B cell (primary cell): ENCODE measurements around the gene KIN. TPM values are rescaled to one million over a fixed set of nuclear protein-coding genes. Genes with fewer than 3 reads are reported as not detected.

Source experiments
- ATAC-seq: fragments of 200-7000 bp; cut with Tn5 transposase; one replicate; pipeline ENCODE4 v1.10.0; 2021; ENCODE audit warnings: low read depth, mild to moderate bottlenecking, moderate number of reproducible peaks, moderate library complexity
- CTCF ChIA-PET: fragments of 350-600 bp; sonication (Branson Sonifier 250); formaldehyde crosslinking; loops from one replicate; lab custom pipeline; 2021; ENCODE audit warnings: antibody characterized with exemption, inconsistent platforms; lab: Charles Lee
- POLR2A ChIA-PET: fragments of 350-600 bp; sonication (Branson Sonifier 250); formaldehyde crosslinking; loops from one replicate; lab custom pipeline; 2021; ENCODE audit warnings: antibody characterized with exemption; lab: Charles Lee
- DNase-seq: peaks from one replicate; pipeline ENCODE4 v3.0.0; 2013
- H2AFZ ChIP-seq: 2 replicates; pipeline ENCODE4 v1.6.1; 2012; ENCODE audit warnings: mild to moderate bottlenecking, low read depth, low read length; ENCODE audit not compliant: insufficient read depth, poor library complexity, severe bottlenecking
- H3K27ac ChIP-seq, 2 donors: 1 replicate in 1 of 2; 2 replicates in 1 of 2; pipeline ENCODE4 v1.5.1; 2012 to 2013; ENCODE audit warnings: low read length in 2 of 2, mild to moderate bottlenecking in 2 of 2, moderate library complexity in 1 of 2
- H3K27me3 ChIP-seq, 4 experiments: fragments of 200-600 bp in 1 of 4; sonication (generic) in 1 of 4; replicated peaks in 1 of 4; 1 replicate in 2 of 4; 2 replicates in 2 of 4; pipeline versions ENCODE4 v1.6.1 to v1.7.0; 2013 to 2016; ENCODE audit warnings: low read length in 3 of 4, mild to moderate bottlenecking in 2 of 4, mixed read lengths in 1 of 4, moderate library complexity in 1 of 4; ENCODE audit not compliant: insufficient read depth in 4 of 4, control insufficient read depth in 3 of 4; ENCODE audit errors: control extremely low read depth in 1 of 4
- H3K36me3 ChIP-seq, 2 experiments: replicated peaks in 1 of 2; 1 replicate in 1 of 2; 2 replicates in 1 of 2; pipeline versions ENCODE4 v1.6.1 to v1.7.1; 2013; ENCODE audit warnings: low read length in 1 of 2; ENCODE audit not compliant: insufficient read depth in 2 of 2, control insufficient read depth in 1 of 2; ENCODE audit errors: control extremely low read depth in 1 of 2, extremely low read depth in 1 of 2
- H3K4me1 ChIP-seq, 2 donors: fragments of 200-600 bp in 1 of 2; sonication (generic) in 1 of 2; 1 replicate in 1 of 2; 2 replicates in 1 of 2; pipeline versions ENCODE4 v1.5.1 to v1.6.1; 2013 to 2017; ENCODE audit warnings: low read length in 2 of 2; ENCODE audit not compliant: control insufficient read depth in 2 of 2, insufficient read depth in 2 of 2
- H3K4me2 ChIP-seq: replicated peaks from 2 replicates; pipeline ENCODE3; 2012; ENCODE audit warnings: mild to moderate bottlenecking, low read depth, low read length; ENCODE audit not compliant: poor library complexity, severe bottlenecking
- H3K4me3 ChIP-seq, 5 experiments: fragments of 200-600 bp in 1 of 5; sonication (generic) in 1 of 5; 1 replicate in 3 of 5; 2 replicates in 2 of 5; pipeline versions ENCODE4 v1.5.1 to v1.7.0; 2011 to 2016; ENCODE audit warnings: low read length in 4 of 5, mild to moderate bottlenecking in 4 of 5, low read depth in 2 of 5, control low read depth in 1 of 5, moderate library complexity in 1 of 5; ENCODE audit not compliant: insufficient read depth in 1 of 5; ENCODE audit errors: control extremely low read depth in 1 of 5, extremely low read depth in 1 of 5
- H3K79me2 ChIP-seq: fragments of 200-600 bp; sonication (generic); one replicate; pipeline ENCODE4 v1.6.0; 2016; ENCODE audit warnings: low read length; ENCODE audit not compliant: control insufficient read depth, insufficient read depth
- H3K9ac ChIP-seq: fragments of 200-600 bp; sonication (generic); 2 replicates; pipeline ENCODE4 v1.6.1; 2017; ENCODE audit warnings: mild to moderate bottlenecking, low read length, moderate library complexity
- H3K9me3 ChIP-seq, 3 donors: one replicate each; pipeline versions ENCODE4 v1.6.1 to v1.7.1; 2013; ENCODE audit warnings: low read length in 2 of 3; ENCODE audit not compliant: control insufficient read depth in 2 of 3, insufficient read depth in 1 of 3; ENCODE audit errors: control extremely low read depth in 1 of 3
- H4K20me1 ChIP-seq: 2 replicates; pipeline ENCODE4 v1.6.0; 2012; ENCODE audit warnings: mild to moderate bottlenecking, low read length; ENCODE audit not compliant: insufficient read depth, control insufficient read depth, poor library complexity, severe bottlenecking
- H3K27ac Mint-ChIP-seq: one replicate; pipeline ENCODE4 v1.8.0; 2021; ENCODE audit warnings: mixed read lengths
- H3K27me3 Mint-ChIP-seq: one replicate; pipeline ENCODE4 v1.8.0; 2021; ENCODE audit warnings: mixed read lengths
- H3K4me1 Mint-ChIP-seq: one replicate; pipeline ENCODE4 v1.8.0; 2021; ENCODE audit warnings: mixed read lengths
- H3K4me3 Mint-ChIP-seq: one replicate; pipeline ENCODE4 v1.8.0; 2021; ENCODE audit warnings: mixed read lengths
- H3K9me3 Mint-ChIP-seq: one replicate; pipeline ENCODE4 v1.8.0; 2022; ENCODE audit warnings: mixed read lengths; ENCODE audit not compliant: insufficient read depth
- CTCF ChIP-seq: fragments of 200-600 bp; IDR thresholded peaks from one replicate; pipeline ENCODE4 v1.8.0; 2022; ENCODE audit warnings: antibody characterized with exemption, mild to moderate bottlenecking
- EZH2 ChIP-seq: IDR thresholded peaks from 2 replicates; pipeline ENCODE4 v1.6.1; 2012; ENCODE audit warnings: borderline replicate concordance, low read depth, mild to moderate bottlenecking, moderate library complexity, low read length; ENCODE audit not compliant: insufficient read depth, poor library complexity, severe bottlenecking
- WGBS: methylation state at CpG from one replicate; pipeline ENCODE4 v1.1.5; 2013; ENCODE audit warnings: missing lambda C conversion rate; ENCODE audit not compliant: insufficient coverage; 5-methylcytosine and 5-hydroxymethylcytosine counted together
- intact Hi-C: fragments of 100-400 bp; cut with micrococcal nuclease; formaldehyde crosslinking; loops from one replicate; pipeline ENCODE4 v1.10.0; 2022
- polyA plus RNA-seq: library from polyadenylated mRNA; depleted of rRNA; stranded (reverse); fragments of >200 nt; gene quantifications from 2 replicates; pipeline ENCODE4 v1.2.3, GENCODE V29; 2012
- total RNA-seq, 2 donors: library from RNA; stranded (reverse); fragments of 120-200 nt in 1 of 2; gene quantifications; 1 replicate in 1 of 2; 2 replicates in 1 of 2; pipeline versions ENCODE4 v1.2.3 to v1.2.4, GENCODE V29; 2013 to 2022

The KIN gene
- total and polyA plus RNA-seq, 2 donors (not counting 1 experiment from before 2014, with no cell fraction given): 3.4 to 16.5 TPM

GRCh38 chr10:7832060-7832459, 44.3 kb upstream of the KIN start:
- peaks cover 0 to 14% of the 10 kb centered on the region in 2 experiments for H3K36me3 ChIP-seq
- Mint-ChIP-seq H3K27me3 (no peaks in the 10 kb centered on the region), H3K27ac (no peak overlapping the region), H3K4me3 (no peak overlapping the region), H3K9me3 (no peaks in the 10 kb centered on the region), H3K4me1 (peaks cover 16% of the 10 kb centered on the region)
- peaks cover 29% of the 10 kb centered on the region for H4K20me1 ChIP-seq
- H3K4me1 ChIP-seq: no peaks in the 10 kb centered on the region
- H3K9me3 ChIP-seq: no peaks in the 10 kb centered on the region
- no peak for ATAC-seq
- intact Hi-C loops: no loop called here
- no peak overlapping the region for H3K27ac ChIP-seq
- WGBS: no CpG with 5 or more reads among the region's 1 CpG
- CTCF ChIA-PET: no interaction called here
- no peak for DNase-seq
- no peaks in the 10 kb centered on the region for H3K27me3 ChIP-seq
- peaks cover 87% of the 10 kb centered on the region for H3K79me2 ChIP-seq
- POLR2A ChIA-PET: no interaction called here
- no peak overlapping the region for H3K4me2 ChIP-seq
- TF ChIP-seq CTCF (no peak), EZH2 (no peak)
- H3K9ac ChIP-seq: no peak overlapping the region
- H3K4me3 ChIP-seq: no peak overlapping the region
- H2AFZ ChIP-seq: no peak overlapping the region

GRCh38 chr10:7829289-7829834, 41.6 kb upstream of the KIN start:
- no peak overlapping the region for H3K4me3 Mint-ChIP-seq
- no peaks in the 10 kb centered on the region for H3K27me3 ChIP-seq
- H3K27ac ChIP-seq: no peak overlapping the region
- no peak for TF ChIP-seq EZH2
- TF ChIP-seq CTCF: no peak
- no peak overlapping the region for H2AFZ ChIP-seq
- 89% methylated on average over 1 of the region's 10 CpGs for WGBS
- DNase-seq (no peak), ATAC-seq (no peak)
- no peaks in the 10 kb centered on the region for H3K27me3 Mint-ChIP-seq
- ChIA-PET POLR2A (no interaction called here), CTCF (no interaction called here)
- H3K79me2 ChIP-seq: peaks cover 85% of the 10 kb centered on the region
- H3K4me2 ChIP-seq: no peak overlapping the region
- peaks cover 22% of the 10 kb centered on the region for H4K20me1 ChIP-seq
- H3K27ac Mint-ChIP-seq: no peak overlapping the region
- H3K4me1 ChIP-seq: no peaks in the 10 kb centered on the region
- peaks cover 19% of the 10 kb centered on the region for H3K4me1 Mint-ChIP-seq
- H3K36me3 ChIP-seq: peaks cover 1 to 27% of the 10 kb centered on the region in 2 experiments
- intact Hi-C loops: no loop called here
- H3K9me3 Mint-ChIP-seq: no peaks in the 10 kb centered on the region
- H3K4me3 ChIP-seq: no peak overlapping the region
- H3K9ac ChIP-seq: no peak overlapping the region
- no peaks in the 10 kb centered on the region for H3K9me3 ChIP-seq
